ENCODE results near the gene ABCC1.

DNA sequence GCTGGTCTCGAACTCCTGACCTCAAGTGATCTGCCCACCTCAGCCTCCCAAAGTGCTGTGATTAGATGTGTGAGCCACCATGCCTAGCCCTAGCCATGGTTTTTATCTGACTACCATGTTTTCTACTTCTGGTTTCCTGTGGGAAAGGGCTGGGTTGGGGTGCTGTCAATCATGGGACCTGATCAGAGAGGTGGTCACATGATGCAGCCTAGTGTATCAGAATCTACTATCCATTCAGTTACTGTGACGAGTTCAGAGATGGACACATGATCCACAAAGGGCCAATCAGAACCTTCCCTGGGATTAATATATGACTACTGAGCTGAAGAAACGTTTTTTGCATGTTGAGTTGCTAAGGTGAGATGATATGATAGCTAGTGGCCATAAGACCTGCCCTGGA, 214.8 kb downstream of the ABCC1 start:
- TF ChIP-seq, protein P1, sequence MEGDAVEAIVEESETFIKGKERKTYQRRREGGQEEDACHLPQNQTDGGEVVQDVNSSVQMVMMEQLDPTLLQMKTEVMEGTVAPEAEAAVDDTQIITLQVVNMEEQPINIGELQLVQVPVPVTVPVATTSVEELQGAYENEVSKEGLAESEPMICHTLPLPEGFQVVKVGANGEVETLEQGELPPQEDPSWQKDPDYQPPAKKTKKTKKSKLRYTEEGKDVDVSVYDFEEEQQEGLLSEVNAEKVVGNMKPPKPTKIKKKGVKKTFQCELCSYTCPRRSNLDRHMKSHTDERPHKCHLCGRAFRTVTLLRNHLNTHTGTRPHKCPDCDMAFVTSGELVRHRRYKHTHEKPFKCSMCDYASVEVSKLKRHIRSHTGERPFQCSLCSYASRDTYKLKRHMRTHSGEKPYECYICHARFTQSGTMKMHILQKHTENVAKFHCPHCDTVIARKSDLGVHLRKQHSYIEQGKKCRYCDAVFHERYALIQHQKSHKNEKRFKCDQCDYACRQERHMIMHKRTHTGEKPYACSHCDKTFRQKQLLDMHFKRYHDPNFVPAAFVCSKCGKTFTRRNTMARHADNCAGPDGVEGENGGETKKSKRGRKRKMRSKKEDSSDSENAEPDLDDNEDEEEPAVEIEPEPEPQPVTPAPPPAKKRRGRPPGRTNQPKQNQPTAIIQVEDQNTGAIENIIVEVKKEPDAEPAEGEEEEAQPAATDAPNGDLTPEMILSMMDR (optimal IDR thresholded peaks at IDR 0.05 in 1 of 3, IDR thresholded peaks at IDR 0.05 in 1 of 3, conservative IDR thresholded peaks at IDR 0.05 in 1 of 3; ENCODE audit: extremely low read depth in 1 of 3, insufficient read depth in 2 of 3, low read length in 3 of 3), result no peak
- no peak for TF ChIP-seq EZH2 (IDR thresholded peaks at IDR 0.05; ENCODE audit: low read length)
